Measurements from ENCODE around the gene ALOX12B.
"Not testable (repeated sequence)": the region's sequence is repeated elsewhere in the genome, so short reads cannot be mapped to it uniquely, and the experiment has no call there.

The ALOX12B gene

DNA sequence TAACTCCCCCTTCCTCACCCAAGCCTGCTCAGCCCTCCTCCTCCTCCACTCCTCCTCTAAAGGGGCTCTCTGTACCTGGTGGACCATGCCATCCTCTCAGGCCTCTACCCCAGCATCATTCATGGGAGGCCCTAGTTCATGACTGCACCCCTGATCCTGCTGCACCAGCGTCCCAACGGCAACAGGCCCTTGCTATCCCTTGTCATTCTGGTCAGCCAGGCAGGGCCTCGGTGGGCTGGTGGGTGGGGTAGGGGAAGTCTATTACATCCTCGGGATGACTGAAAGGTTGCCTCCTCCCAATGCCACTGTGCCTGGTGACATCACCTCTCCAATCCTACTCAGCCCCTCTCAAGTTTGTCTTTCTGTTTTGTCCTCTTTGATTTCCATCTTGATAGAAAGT is 19.7 kb downstream of the ALOX12B start:
- no peak overlapping the region for H3K27ac ChIP-seq (ENCODE audit: low read depth, low read length)
- H3K4me1 ChIP-seq (ENCODE audit: control insufficient read depth in 5 of 5, insufficient read depth in 5 of 5, low read length in 5 of 5) = peaks cover 0 to 18% (median 8%) of the 10 kb centered on the region in 5 donors
- no peak overlapping the region for H3K4me3 ChIP-seq (ENCODE audit: low read depth in 1 of 5, low read length in 5 of 5)
- no peaks in the 10 kb centered on the region for H3K9me3 ChIP-seq (ENCODE audit: control insufficient read depth in 5 of 5, low read length in 5 of 5)
- H3K9ac ChIP-seq (ENCODE audit: low read length in 5 of 5) = no peak overlapping the region
- no peaks in the 10 kb centered on the region for H3K36me3 ChIP-seq (ENCODE audit: control insufficient read depth in 5 of 5, insufficient read depth in 5 of 5, low read length in 5 of 5)
- peaks cover 31 to 40% (median 34%) of the 10 kb centered on the region in 5 donors for H3K27me3 ChIP-seq (ENCODE audit: control insufficient read depth in 5 of 5, insufficient read depth in 4 of 5, low read length in 5 of 5)

DNA sequence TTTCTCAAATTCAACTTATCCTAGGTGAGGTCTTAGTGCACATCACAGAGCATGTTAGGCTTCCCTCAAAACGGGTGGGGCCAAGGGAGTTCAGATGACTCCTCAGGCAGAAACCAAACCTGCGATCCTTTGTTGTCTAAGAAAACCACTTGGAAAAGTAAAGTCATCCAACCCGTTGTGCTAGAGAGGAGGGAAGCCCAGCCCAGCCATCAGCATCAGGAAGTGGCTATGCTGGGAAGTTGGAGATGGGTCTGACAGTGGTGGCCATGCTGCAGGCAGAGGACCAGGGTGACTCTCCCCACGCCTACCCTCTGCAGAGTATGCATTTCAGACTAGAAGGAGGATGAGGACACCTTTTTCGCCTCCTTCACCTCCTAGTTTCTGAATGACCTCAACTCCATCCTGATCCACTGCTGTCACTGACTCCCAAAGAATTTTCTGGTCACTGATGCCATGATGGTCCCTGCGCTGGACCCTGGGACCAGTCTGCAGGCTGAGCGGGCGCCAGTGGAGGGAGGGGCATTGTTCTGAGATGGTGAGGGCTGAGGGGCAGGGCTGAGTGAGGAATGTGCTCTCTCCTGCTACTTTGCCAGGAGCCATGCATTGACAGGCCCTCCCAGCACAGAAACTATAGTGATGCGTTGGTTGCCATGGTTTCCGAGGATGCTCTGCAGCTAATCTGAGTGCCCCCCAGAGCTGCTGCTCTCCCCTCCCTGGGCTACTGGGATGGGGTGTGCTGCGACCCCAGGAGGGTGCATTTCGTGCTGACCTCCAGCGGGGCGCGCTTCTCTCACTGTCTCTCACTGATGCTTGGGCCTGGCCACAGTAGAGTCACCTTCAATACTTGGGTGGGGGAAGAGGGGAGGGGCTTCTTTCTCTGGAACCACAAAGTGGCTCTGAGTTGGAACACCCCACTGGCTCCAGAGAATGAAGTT is 20.4 kb downstream of the ALOX12B start:
- Histone ChIP-seq H3K4me3 (ENCODE audit: low read depth in 1 of 5, low read length in 5 of 5) (no peak overlapping the region), H3K9me3 (ENCODE audit: control insufficient read depth in 5 of 5, low read length in 5 of 5) (no peaks in the 10 kb centered on the region), H3K9ac (ENCODE audit: low read length in 5 of 5) (no peak overlapping the region), H3K4me1 (ENCODE audit: control insufficient read depth in 5 of 5, insufficient read depth in 5 of 5, low read length in 5 of 5) (peaks cover 0 to 11% (median 5%) of the 10 kb centered on the region in 5 donors), H3K36me3 (ENCODE audit: control insufficient read depth in 5 of 5, insufficient read depth in 5 of 5, low read length in 5 of 5) (no peaks in the 10 kb centered on the region), H3K27me3 (ENCODE audit: control insufficient read depth in 5 of 5, insufficient read depth in 4 of 5, low read length in 5 of 5) (peaks cover 28 to 38% (median 34%) of the 10 kb centered on the region in 5 donors), H3K27ac (ENCODE audit: low read depth, low read length) (no peak overlapping the region)

DNA sequence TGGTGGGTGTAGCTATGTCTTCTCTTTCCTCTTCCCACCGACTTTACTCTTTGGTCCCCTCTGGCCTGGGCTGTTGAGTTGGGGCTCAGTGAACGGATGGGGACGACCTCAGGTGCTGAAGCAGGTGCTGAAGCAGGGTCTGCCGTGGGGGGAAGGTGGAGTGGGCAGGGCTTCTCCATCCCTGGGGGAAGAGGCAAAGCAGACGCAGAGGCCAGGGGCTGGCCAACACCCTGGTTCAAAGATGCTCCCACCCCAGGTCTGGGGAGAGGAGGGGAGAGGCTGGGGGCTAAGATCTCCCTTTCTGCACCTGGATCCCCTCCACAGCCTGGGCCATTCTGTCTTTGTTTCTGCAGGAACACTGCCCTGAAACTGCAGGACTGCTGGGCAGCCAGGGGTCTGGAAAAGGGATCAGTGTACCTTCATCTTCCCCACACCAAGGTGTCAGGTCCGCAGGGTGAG is 22.9 kb downstream of the ALOX12B start:
- Histone ChIP-seq H3K4me1 (ENCODE audit: control insufficient read depth in 5 of 5, insufficient read depth in 5 of 5, low read length in 5 of 5) (peaks cover 0 to 8% (median 5%) of the 10 kb centered on the region in 5 donors), H3K9me3 (ENCODE audit: control insufficient read depth in 5 of 5, low read length in 5 of 5) (no peaks in the 10 kb centered on the region), H3K27ac (ENCODE audit: low read depth, low read length) (no peak overlapping the region), H3K27me3 (ENCODE audit: control insufficient read depth in 5 of 5, insufficient read depth in 4 of 5, low read length in 5 of 5) (peaks cover 19 to 38% (median 24%) of the 10 kb centered on the region in 5 donors), H3K36me3 (ENCODE audit: control insufficient read depth in 5 of 5, insufficient read depth in 5 of 5, low read length in 5 of 5) (no peaks in the 10 kb centered on the region), H3K9ac (ENCODE audit: low read length in 5 of 5) (no peak overlapping the region), H3K4me3 (ENCODE audit: low read depth in 1 of 5, low read length in 5 of 5) (no peak overlapping the region)

DNA sequence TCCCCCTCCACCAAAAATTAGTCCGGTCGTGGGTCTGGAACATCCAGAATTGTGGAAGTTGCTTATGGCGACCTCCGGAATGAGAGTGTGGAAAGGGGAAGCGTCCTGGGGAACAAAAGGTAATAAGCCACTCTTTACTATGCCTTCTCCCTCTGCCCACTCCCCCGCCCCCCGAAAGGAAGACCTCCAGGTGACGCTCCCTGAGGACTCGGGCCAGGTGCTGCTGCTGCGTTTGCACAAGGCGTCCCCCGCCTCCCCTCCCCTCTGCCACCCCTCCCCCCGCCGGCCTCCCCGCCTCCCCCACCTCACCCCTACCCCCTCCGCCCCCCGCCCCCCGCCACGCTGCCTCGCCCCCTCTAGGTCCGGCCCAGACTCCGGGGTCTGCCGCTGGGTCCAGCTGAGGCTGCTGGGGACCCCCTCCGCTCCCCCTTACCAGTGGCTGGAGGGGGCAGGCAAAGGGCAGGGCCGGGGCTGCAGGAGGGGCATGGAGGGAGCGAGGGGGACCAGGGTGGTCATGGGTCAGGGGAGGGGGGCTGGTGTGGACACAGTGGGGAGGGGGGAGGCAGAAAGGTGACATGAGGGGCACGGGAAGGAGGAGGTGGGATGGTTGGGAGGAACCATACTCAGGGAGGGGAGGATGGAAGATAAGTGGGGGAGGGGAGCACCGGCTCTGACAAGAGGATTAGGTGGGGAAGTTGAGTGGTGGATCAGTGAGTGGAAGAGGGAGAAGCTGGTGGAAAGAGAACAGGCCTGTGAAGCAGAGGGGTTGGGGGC is 23.6 kb downstream of the ALOX12B start:
- H3K9me3 ChIP-seq (ENCODE audit: control insufficient read depth in 5 of 5, low read length in 5 of 5) = no peaks in the 10 kb centered on the region
- H3K9ac ChIP-seq (ENCODE audit: low read length in 5 of 5) = no peak overlapping the region
- H3K27me3 ChIP-seq (ENCODE audit: control insufficient read depth in 5 of 5, insufficient read depth in 4 of 5, low read length in 5 of 5) = peaks cover 22 to 38% (median 24%) of the 10 kb centered on the region in 5 donors
- peaks cover 0 to 4% (median 0%) of the 10 kb centered on the region in 5 donors for H3K4me1 ChIP-seq (ENCODE audit: control insufficient read depth in 5 of 5, insufficient read depth in 5 of 5, low read length in 5 of 5)
- H3K4me3 ChIP-seq (ENCODE audit: low read depth in 1 of 5, low read length in 5 of 5) = no peak overlapping the region
- no peaks in the 10 kb centered on the region for H3K36me3 ChIP-seq (ENCODE audit: control insufficient read depth in 5 of 5, insufficient read depth in 5 of 5, low read length in 5 of 5)
- no peak overlapping the region for H3K27ac ChIP-seq (ENCODE audit: low read depth, low read length)

DNA sequence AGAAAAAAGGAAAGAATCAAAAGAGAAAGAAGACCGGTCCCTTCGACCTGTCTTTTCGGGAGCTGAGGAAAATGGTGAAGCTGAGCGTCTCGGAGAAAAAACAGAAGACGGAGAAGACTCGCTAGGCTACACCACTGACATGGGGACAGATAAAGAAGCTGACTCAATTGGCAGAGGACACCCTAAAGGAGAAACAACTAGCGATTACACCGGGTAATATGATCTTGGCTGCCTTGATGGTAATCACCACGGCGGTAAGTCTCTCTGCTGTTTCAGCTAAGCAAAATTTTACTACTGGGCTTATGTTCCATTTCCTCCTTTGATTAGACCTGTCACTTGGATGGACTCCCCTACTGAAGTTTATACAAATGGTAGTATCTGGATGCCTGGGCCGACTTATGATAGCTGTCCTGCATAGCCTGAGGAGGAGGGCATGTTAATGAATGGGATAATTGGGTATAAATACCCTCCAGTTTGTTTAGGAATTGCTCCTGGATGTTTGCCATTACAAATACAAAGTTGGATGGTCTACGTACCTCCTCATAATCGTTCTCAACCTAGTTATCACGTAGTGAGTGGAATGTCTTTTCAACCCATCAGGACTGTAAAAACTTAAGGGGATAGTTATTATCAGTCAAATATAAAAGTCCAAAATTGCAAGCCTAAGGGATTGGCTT is 24.6 kb downstream of the ALOX12B start:
- no peak overlapping the region for H3K4me3 ChIP-seq (ENCODE audit: low read depth in 1 of 5, low read length in 5 of 5)
- H3K27me3 ChIP-seq (ENCODE audit: control insufficient read depth in 5 of 5, insufficient read depth in 4 of 5, low read length in 5 of 5) = peaks cover 23 to 38% (median 25%) of the 10 kb centered on the region in 5 donors
- H3K9me3 ChIP-seq (ENCODE audit: control insufficient read depth in 5 of 5, low read length in 5 of 5) = no peaks in the 10 kb centered on the region
- H3K27ac ChIP-seq (ENCODE audit: low read depth, low read length) = no peak overlapping the region
- H3K36me3 ChIP-seq (ENCODE audit: control insufficient read depth in 5 of 5, insufficient read depth in 5 of 5, low read length in 5 of 5) = no peaks in the 10 kb centered on the region
- H3K4me1 ChIP-seq (ENCODE audit: control insufficient read depth in 5 of 5, insufficient read depth in 5 of 5, low read length in 5 of 5) = peaks cover 0 to 4% (median 0%) of the 10 kb centered on the region in 5 donors
- no peak overlapping the region for H3K9ac ChIP-seq (ENCODE audit: low read length in 5 of 5)

DNA sequence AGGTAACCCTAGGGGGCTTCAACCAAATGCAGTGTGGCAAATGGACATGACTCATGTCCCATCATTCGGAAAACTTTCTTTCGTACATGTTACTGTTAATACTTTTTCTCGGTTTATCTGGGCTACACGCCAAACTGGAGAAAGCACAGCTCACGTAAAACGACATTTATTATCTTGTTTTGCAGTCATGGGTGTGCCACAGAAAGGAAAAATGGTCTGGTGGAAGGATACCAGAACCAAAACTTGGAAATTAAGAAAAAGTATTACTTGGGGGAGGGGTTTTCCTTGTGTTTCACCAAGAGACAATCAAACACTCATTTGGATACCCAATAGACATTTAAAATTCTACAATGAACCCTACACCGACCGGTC is 25.1 kb downstream of the ALOX12B start:
- no peaks in the 10 kb centered on the region for H3K9me3 ChIP-seq (ENCODE audit: control insufficient read depth in 5 of 5, low read length in 5 of 5)
- no peak overlapping the region for H3K9ac ChIP-seq (ENCODE audit: low read length in 5 of 5)
- H3K36me3 ChIP-seq (ENCODE audit: control insufficient read depth in 5 of 5, insufficient read depth in 5 of 5, low read length in 5 of 5) = no peaks in the 10 kb centered on the region
- no peak overlapping the region for H3K27ac ChIP-seq (ENCODE audit: low read depth, low read length)
- H3K4me1 ChIP-seq (ENCODE audit: control insufficient read depth in 5 of 5, insufficient read depth in 5 of 5, low read length in 5 of 5) = peaks cover 0 to 5% (median 0%) of the 10 kb centered on the region in 5 donors
- peaks cover 23 to 38% (median 25%) of the 10 kb centered on the region in 5 donors for H3K27me3 ChIP-seq (ENCODE audit: control insufficient read depth in 5 of 5, insufficient read depth in 4 of 5, low read length in 5 of 5)
- H3K4me3 ChIP-seq (ENCODE audit: low read depth in 1 of 5, low read length in 5 of 5) = no peak overlapping the region

DNA sequence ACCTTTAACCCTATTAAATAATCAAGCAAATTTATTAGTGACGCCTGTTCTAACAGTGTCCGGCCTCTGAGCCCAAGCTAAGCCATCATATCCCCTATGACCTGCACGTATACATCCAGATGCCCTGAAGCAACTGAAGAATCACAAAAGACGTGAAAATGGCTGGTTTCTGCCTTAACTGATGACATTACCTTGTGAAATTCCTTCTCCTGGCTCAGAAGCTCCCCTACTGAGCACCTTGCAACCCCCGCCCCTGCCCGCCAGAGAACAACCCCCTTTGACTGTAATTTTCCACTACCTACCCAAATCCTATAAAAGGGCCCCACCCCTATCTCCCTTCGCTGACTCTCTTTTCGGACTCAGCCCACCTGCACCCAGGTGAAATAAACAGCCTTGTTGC is 25.7 kb downstream of the ALOX12B start:
- H3K4me1 ChIP-seq (ENCODE audit: control insufficient read depth in 5 of 5, insufficient read depth in 5 of 5, low read length in 5 of 5); H3K27ac ChIP-seq (ENCODE audit: low read depth, low read length); H3K9ac ChIP-seq (ENCODE audit: low read length in 5 of 5); H3K36me3 ChIP-seq (ENCODE audit: control insufficient read depth in 5 of 5, insufficient read depth in 5 of 5, low read length in 5 of 5); H3K9me3 ChIP-seq (ENCODE audit: control insufficient read depth in 5 of 5, low read length in 5 of 5); H3K4me3 ChIP-seq (ENCODE audit: low read depth in 1 of 5, low read length in 5 of 5): not testable (repeated sequence)
- H3K27me3 ChIP-seq (ENCODE audit: control insufficient read depth in 5 of 5, insufficient read depth in 4 of 5, low read length in 5 of 5) = peaks cover 23 to 38% (median 25%) of the 10 kb centered on the region in 5 donors

DNA sequence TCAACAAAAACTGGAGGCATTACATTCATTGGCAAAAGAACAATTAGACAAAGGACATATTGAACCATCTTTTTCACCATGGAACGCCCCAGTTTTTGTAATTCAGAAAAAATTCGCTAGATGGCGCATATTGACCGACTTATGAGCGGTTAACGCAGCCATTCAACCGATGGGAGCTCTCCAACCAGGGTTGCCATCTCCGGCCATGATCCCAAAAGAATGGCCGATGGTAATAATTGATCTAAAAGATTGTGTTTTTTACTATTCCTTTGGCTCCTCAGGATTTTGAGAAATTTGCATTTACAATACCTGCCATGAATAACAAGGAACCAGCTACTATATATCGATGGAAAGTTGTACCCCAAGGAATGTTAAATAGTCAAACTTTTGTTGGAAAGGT is 27.2 kb downstream of the ALOX12B start:
- no peak overlapping the region for H3K27ac ChIP-seq (ENCODE audit: low read depth, low read length)
- peaks cover 2 to 19% (median 15%) of the 10 kb centered on the region in 5 donors for H3K4me1 ChIP-seq (ENCODE audit: control insufficient read depth in 5 of 5, insufficient read depth in 5 of 5, low read length in 5 of 5)
- no peaks in the 10 kb centered on the region for H3K9me3 ChIP-seq (ENCODE audit: control insufficient read depth in 5 of 5, low read length in 5 of 5)
- H3K9ac ChIP-seq (ENCODE audit: low read length in 5 of 5) = no peak overlapping the region
- H3K4me3 ChIP-seq (ENCODE audit: low read depth in 1 of 5, low read length in 5 of 5) = no peak overlapping the region
- no peaks in the 10 kb centered on the region for H3K36me3 ChIP-seq (ENCODE audit: control insufficient read depth in 5 of 5, insufficient read depth in 5 of 5, low read length in 5 of 5)
- H3K27me3 ChIP-seq (ENCODE audit: control insufficient read depth in 5 of 5, insufficient read depth in 4 of 5, low read length in 5 of 5) = peaks cover 23 to 38% (median 25%) of the 10 kb centered on the region in 5 donors

DNA sequence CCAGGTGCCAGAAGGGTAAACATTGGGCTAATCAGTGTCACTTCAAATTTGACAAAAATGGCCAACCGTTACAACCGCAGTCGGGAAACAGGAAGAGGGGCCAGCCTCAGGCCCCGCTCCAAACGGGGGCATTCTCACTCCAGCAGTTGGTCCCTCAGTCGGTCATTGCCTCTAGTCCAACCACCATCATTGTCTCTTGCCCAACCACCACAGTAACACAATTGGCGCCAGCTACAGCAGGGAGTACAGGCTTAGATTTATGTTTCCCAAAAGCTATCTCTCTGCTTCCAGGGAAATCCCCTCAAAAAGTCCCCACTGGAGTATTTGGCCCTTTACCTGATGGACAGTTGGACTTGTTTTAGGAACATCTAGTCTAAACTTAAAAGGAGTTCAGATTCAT is 28.4 kb downstream of the ALOX12B start:
- H3K27ac ChIP-seq (ENCODE audit: low read depth, low read length) = no peak overlapping the region
- no peak overlapping the region for H3K4me3 ChIP-seq (ENCODE audit: low read depth in 1 of 5, low read length in 5 of 5)
- H3K9ac ChIP-seq (ENCODE audit: low read length in 5 of 5) = no peak overlapping the region
- H3K4me1 ChIP-seq (ENCODE audit: control insufficient read depth in 5 of 5, insufficient read depth in 5 of 5, low read length in 5 of 5) = peaks cover 2 to 19% (median 15%) of the 10 kb centered on the region in 5 donors
- H3K9me3 ChIP-seq (ENCODE audit: control insufficient read depth in 5 of 5, low read length in 5 of 5) = no peaks in the 10 kb centered on the region
- peaks cover 14 to 30% (median 17%) of the 10 kb centered on the region in 5 donors for H3K27me3 ChIP-seq (ENCODE audit: control insufficient read depth in 5 of 5, insufficient read depth in 4 of 5, low read length in 5 of 5)
- H3K36me3 ChIP-seq (ENCODE audit: control insufficient read depth in 5 of 5, insufficient read depth in 5 of 5, low read length in 5 of 5) = no peaks in the 10 kb centered on the region

Measured in subcutaneous abdominal adipose tissue (tissue), 5 donors.